Esophagus muscularis mucosa (tissue), 4 donors: ENCODE data around the gene KRTAP13-1. TPM values are rescaled to one million over a fixed set of nuclear protein-coding genes. Genes with fewer than 3 reads are reported as not detected.

ENCODE experiments used
- DNase-seq: peaks from one replicate; pipeline ENCODE4 v3.0.0-alpha.2; 2017; ENCODE audit errors: extremely low spot score
- H3K27ac ChIP-seq, 4 donors: fragments of 200-600 bp; sonication (generic); replicated peaks in 1 of 4; 1 replicate in 3 of 4; 2 replicates in 1 of 4; pipeline ENCODE4 v1.5.1; 2016 to 2019; ENCODE audit warnings: mild to moderate bottlenecking in 1 of 4
- H3K27me3 ChIP-seq, 4 donors: fragments of 200-600 bp; sonication (generic); one replicate each; pipeline versions ENCODE4 v1.5.1 to v1.6.0; 2016 to 2019
- H3K36me3 ChIP-seq, 4 donors: fragments of 200-600 bp; sonication (generic); one replicate each; pipeline ENCODE4 v1.5.1; 2016 to 2019
- H3K4me1 ChIP-seq, 4 donors: fragments of 200-600 bp; sonication (generic); one replicate each; pipeline ENCODE4 v1.5.1; 2016 to 2019
- H3K4me3 ChIP-seq, 4 donors: fragments of 200-600 bp; sonication (generic); 1 replicate in 2 of 4; 2 replicates in 2 of 4; pipeline ENCODE4 v1.5.1; 2016 to 2019; ENCODE audit warnings: mild to moderate bottlenecking in 4 of 4, moderate library complexity in 1 of 4
- H3K9me3 ChIP-seq, 4 donors: fragments of 200-600 bp; sonication (generic); 1 replicate in 3 of 4; 2 replicates in 1 of 4; pipeline ENCODE4 v1.5.1; 2016 to 2019
- CTCF ChIP-seq, 3 experiments: fragments of 200-600 bp in 2 of 3; fragments of 450-650 bp in 1 of 3; sonication (generic) in 2 of 3; IDR thresholded peaks; one replicate each; pipeline ENCODE4 v1.5.1; 2017 to 2019; ENCODE audit warnings: antibody characterized with exemption in 3 of 3, mild to moderate bottlenecking in 2 of 3, moderate library complexity in 1 of 3
- EP300 ChIP-seq: sonication (generic); formaldehyde crosslinking; IDR thresholded peaks from one replicate; pipeline ENCODE4 v1.6.1; 2017; ENCODE audit warnings: antibody characterized with exemption
- POLR2A ChIP-seq: fragments of 450-650 bp; IDR thresholded peaks from one replicate; pipeline ENCODE4 v1.6.1; 2017; ENCODE audit warnings: antibody characterized with exemption, moderate library complexity, mild to moderate bottlenecking, low read depth
- POLR2AphosphoS5 ChIP-seq, 2 donors: sonication (generic); formaldehyde crosslinking; IDR thresholded peaks; one replicate each; pipeline ENCODE4 v1.6.1; 2017; ENCODE audit warnings: antibody characterized with exemption in 2 of 2
- WGBS: methylation state at CpG from one replicate; pipeline ENCODE4 v1.1.5; 2018; 5-methylcytosine and 5-hydroxymethylcytosine counted together
- intact Hi-C: fragments of 100-400 bp; cut with DNase I; formaldehyde crosslinking; loops from one replicate; pipeline ENCODE4 v1.15.1; 2023
- total RNA-seq, 4 donors: library from RNA; depleted of rRNA; stranded (reverse); fragments of >200 nt; gene quantifications; one replicate each; pipeline versions ENCODE4 v1.1.0 to v1.2.1, GENCODE V29; 2016

Gene KRTAP13-1
- total RNA-seq, 4 donors from 2014 or later = not detected

- 80% methylated on average over 9 of the region's 9 CpGs for WGBS
- no peaks in the 10 kb centered on the region for H3K27me3 ChIP-seq
- intact Hi-C loops = no loop called here
- no peaks in the 10 kb centered on the region for H3K9me3 ChIP-seq
- no peaks in the 10 kb centered on the region for H3K4me1 ChIP-seq
- no peak for DNase-seq
- H3K36me3 ChIP-seq = no peaks in the 10 kb centered on the region
- no peak within 1 kb of the TSS for H3K4me3 ChIP-seq
- TF ChIP-seq CTCF (IDR thresholded peaks at IDR 0.05) = no peak
- H3K27ac ChIP-seq = no peak within 1 kb of the TSS
Measured at GRCh38 chr21:30430170-30430655, 34.4 kb downstream of the KRTAP13-1 start, which contains the start of gene KRTAP13-4. Gene KRTAP13-4, plus strand, starts transcription at chr21:30430220. Its CDS starts 56 bp downstream, at chr21:30430276.

GRCh38 chr21:30434033-30434631 is 38.3 kb downstream of the KRTAP13-1 start:
- Histone ChIP-seq H3K4me3 (no peak overlapping the region), H3K27ac (no peak overlapping the region), H3K9me3 (no peaks in the 10 kb centered on the region), H3K36me3 (no peaks in the 10 kb centered on the region), H3K27me3 (no peaks in the 10 kb centered on the region), H3K4me1 (no peaks in the 10 kb centered on the region)
- WGBS = 46% methylated on average over 10 of the region's 10 CpGs
- intact Hi-C loops = no loop called here
- TF ChIP-seq CTCF (IDR thresholded peaks at IDR 0.05) = peak in 2 of 3 experiments; percentile 32 to 40
- no peak for TF ChIP-seq POLR2A
- DNase-seq = no peak

- WGBS = 65% methylated on average over 3 of the region's 3 CpGs
- no peaks in the 10 kb centered on the region for H3K9me3 ChIP-seq
- H3K27ac ChIP-seq = no peak overlapping the region
- no peaks in the 10 kb centered on the region for H3K4me1 ChIP-seq
- DNase-seq = no peak
- TF ChIP-seq EP300 (no peak), POLR2AphosphoS5 (IDR thresholded peaks at IDR 0.05) (no peak), POLR2A (no peak), CTCF (IDR thresholded peaks at IDR 0.05) (no peak)
- intact Hi-C loops = no loop called here
- no peak overlapping the region for H3K4me3 ChIP-seq
- no peaks in the 10 kb centered on the region for H3K27me3 ChIP-seq
- no peaks in the 10 kb centered on the region for H3K36me3 ChIP-seq
Measured at GRCh38 chr21:30437010-30437565, 41.3 kb downstream of the KRTAP13-1 start.

- TF ChIP-seq POLR2AphosphoS5 (IDR thresholded peaks at IDR 0.05) = no peak
- no peak for TF ChIP-seq EP300
- no peak for TF ChIP-seq CTCF (IDR thresholded peaks at IDR 0.05)
- no peak for TF ChIP-seq POLR2A
- Histone ChIP-seq H3K27ac (no peak within 1 kb of the TSS), H3K4me3 (no peak within 1 kb of the TSS), H3K4me1 (no peaks in the 10 kb centered on the region), H3K9me3 (no peaks in the 10 kb centered on the region), H3K36me3 (no peaks in the 10 kb centered on the region), H3K27me3 (no peaks in the 10 kb centered on the region)
- intact Hi-C loops = no loop called here
- WGBS = 95% methylated on average over 5 of the region's 5 CpGs
- no peak for DNase-seq
Measured at GRCh38 chr21:30439975-30440374, 44.1 kb downstream of the KRTAP13-1 start, which contains the start of gene KRTAP15-1. Gene KRTAP15-1, plus strand, starts transcription at chr21:30440275. Its CDS starts 53 bp downstream, at chr21:30440328.

- DNase-seq = no peak
- no peak for TF ChIP-seq EP300
- no peak for TF ChIP-seq POLR2AphosphoS5 (IDR thresholded peaks at IDR 0.05)
- no peak for TF ChIP-seq CTCF (IDR thresholded peaks at IDR 0.05)
- TF ChIP-seq POLR2A = no peak
- Histone ChIP-seq H3K4me3 (no peak overlapping the region), H3K9me3 (no peaks in the 10 kb centered on the region), H3K36me3 (no peaks in the 10 kb centered on the region), H3K27ac (no peak overlapping the region), H3K27me3 (no peaks in the 10 kb centered on the region), H3K4me1 (no peaks in the 10 kb centered on the region)
- intact Hi-C loops = no loop called here
Measured at GRCh38 chr21:30443226-30443625, 47.4 kb downstream of the KRTAP13-1 start.
